Measurements from ENCODE around the gene RBPMS2.

GRCh38 chr15:64717735-64718495 lies 57.5 kb downstream of the RBPMS2 start:
- TF ChIP-seq POLR2A (IDR thresholded peaks at IDR 0.05; ENCODE audit: low read length) = no peak
- TF ChIP-seq GATA1 (IDR thresholded peaks at IDR 0.05; ENCODE audit: low read depth, low read length) = no peak

Data from erythroblast (primary cell).